Neural cell (in vitro differentiated cells): Measurements from ENCODE around the gene PTPRF. TPM values are rescaled to one million over a fixed set of nuclear protein-coding genes. Genes with fewer than 3 reads are reported as not detected.

Experiments
- H2AFZ ChIP-seq: fragments of 200-600, 300-800 bp; sonication (generic), shearing (Covaris generic); 2 replicates; pipeline ENCODE4 v1.6.0; 2014; ENCODE audit warnings: low read depth, mild to moderate bottlenecking, antibody characterized with exemption, low read length, moderate library complexity
- H3F3A ChIP-seq: fragments of 200-600 bp; shearing (Covaris generic); 2 replicates; pipeline ENCODE4 v1.6.1; 2016; ENCODE audit warnings: mild to moderate bottlenecking, moderate library complexity, mixed read lengths, antibody characterized with exemption, low read length; ENCODE audit not compliant: insufficient read depth, poor library complexity, severe bottlenecking
- H3K27ac ChIP-seq: fragments of 200-600, 300-800 bp; sonication (generic), shearing (Covaris generic); 2 replicates; pipeline ENCODE4 v1.5.1; 2014; ENCODE audit warnings: mild to moderate bottlenecking, low read length, moderate library complexity
- H3K27me3 ChIP-seq: fragments of 300-800, 200-600 bp; sonication (generic), shearing (Covaris generic); 2 replicates; pipeline ENCODE4 v1.6.0; 2014; ENCODE audit warnings: mild to moderate bottlenecking, low read depth, low read length, moderate library complexity; ENCODE audit not compliant: insufficient read depth
- H3K36me3 ChIP-seq: fragments of 300-800, 200-600 bp; sonication (generic), shearing (Covaris generic); 2 replicates; pipeline ENCODE4 v1.5.1; 2014; ENCODE audit warnings: mild to moderate bottlenecking, antibody characterized with exemption, low read length, moderate library complexity; ENCODE audit not compliant: insufficient read depth
- H3K4me2 ChIP-seq: fragments of 300-800, 200-600 bp; sonication (generic), shearing (Covaris generic); 2 replicates; pipeline ENCODE4 v1.6.0; 2014; ENCODE audit warnings: mild to moderate bottlenecking, low read length
- H3K4me3 ChIP-seq: fragments of 300-800, 200-600 bp; sonication (generic), shearing (Covaris generic); 2 replicates; pipeline ENCODE4 v1.5.1; 2014; ENCODE audit warnings: mild to moderate bottlenecking, low read length, moderate library complexity
- H3K79me2 ChIP-seq: fragments of 200-600 bp; shearing (Covaris generic); replicated peaks from 2 replicates; pipeline ENCODE4 v1.6.0; 2014; ENCODE audit warnings: mild to moderate bottlenecking, low read length, moderate library complexity; ENCODE audit not compliant: insufficient read depth
- H3K9ac ChIP-seq: fragments of 300-800, 200-600 bp; sonication (generic), shearing (Covaris generic); 2 replicates; pipeline ENCODE4 v1.6.1; 2016; ENCODE audit warnings: mild to moderate bottlenecking, low read length, mixed read lengths
- H3K9me2 ChIP-seq: fragments of 200-600 bp; shearing (Covaris generic); 2 replicates; pipeline ENCODE4 v1.6.1; 2016; ENCODE audit warnings: mild to moderate bottlenecking, low read length, mixed read lengths; ENCODE audit not compliant: insufficient read depth
- H3K9me3 ChIP-seq: fragments of 200-600, 300-800 bp; sonication (generic), shearing (Covaris generic); 2 replicates; pipeline ENCODE4 v1.6.1; 2016; ENCODE audit warnings: mild to moderate bottlenecking, mixed run types, low read length, moderate library complexity, mixed read lengths
- H4K20me1 ChIP-seq: fragments of 200-600 bp; shearing (Covaris generic); 2 replicates; pipeline ENCODE4 v1.6.1; 2016; ENCODE audit warnings: mild to moderate bottlenecking, mixed run types; ENCODE audit not compliant: insufficient read depth
- EP300 ChIP-seq: fragments of 450-650 bp; conservative IDR thresholded peaks from 2 replicates; pipeline ENCODE4 v1.6.1; 2014; ENCODE audit warnings: antibody characterized with exemption, mild to moderate bottlenecking, moderate library complexity; ENCODE audit not compliant: poor library complexity, severe bottlenecking
- EZH2 ChIP-seq: fragments of 200-600, 300-800 bp; shearing (Covaris generic), sonication (generic); IDR thresholded peaks from 2 replicates; pipeline ENCODE4 v1.6.1; 2014; ENCODE audit warnings: antibody characterized with exemption, low read length, borderline replicate concordance, mild to moderate bottlenecking; ENCODE audit not compliant: insufficient read depth, poor library complexity, severe bottlenecking
- MXI1 ChIP-seq: fragments of 450-650 bp; conservative IDR thresholded peaks from 2 replicates; pipeline ENCODE4 v1.6.1; 2014; ENCODE audit warnings: antibody characterized with exemption, mild to moderate bottlenecking; ENCODE audit not compliant: poor library complexity, severe bottlenecking
- POLR2AphosphoS5 ChIP-seq: IDR thresholded peaks from 2 replicates; pipeline ENCODE4 v1.6.1; 2012
- RAD21 ChIP-seq: fragments of 450-650 bp; conservative IDR thresholded peaks from 2 replicates; pipeline ENCODE4 v1.6.1; 2014; ENCODE audit warnings: antibody characterized with exemption, mild to moderate bottlenecking, moderate library complexity
- SMC3 ChIP-seq: fragments of 450-650 bp; conservative IDR thresholded peaks from 2 replicates; pipeline ENCODE4 v1.6.1; 2014; ENCODE audit warnings: antibody characterized with exemption, mild to moderate bottlenecking, moderate library complexity; ENCODE audit not compliant: poor library complexity
- TAF1 ChIP-seq: IDR thresholded peaks from 2 replicates; pipeline ENCODE4 v1.6.1; 2012; ENCODE audit warnings: low read depth
- polyA plus RNA-seq: library from polyadenylated mRNA; depleted of rRNA; stranded (reverse); fragments of >200 nt; gene quantifications from 2 replicates; pipeline ENCODE4 v1.2.3, GENCODE V29; 2014
- TF ChIP-seq, protein P1 (sequence below): IDR thresholded peaks from 2 replicates; pipeline ENCODE4 v1.6.1; 2012; ENCODE audit warnings: borderline replicate concordance
- TF ChIP-seq, protein P2 (sequence below): fragments of 450-650 bp; IDR thresholded peaks from 2 replicates; pipeline ENCODE4 v1.5.1; 2014; ENCODE audit warnings: antibody characterized with exemption, mild to moderate bottlenecking, moderate library complexity; ENCODE audit not compliant: poor library complexity, severe bottlenecking

PTPRF gene
- polyA plus RNA-seq, 1 donor from 2014 or later: 66.6 TPM

DNA sequence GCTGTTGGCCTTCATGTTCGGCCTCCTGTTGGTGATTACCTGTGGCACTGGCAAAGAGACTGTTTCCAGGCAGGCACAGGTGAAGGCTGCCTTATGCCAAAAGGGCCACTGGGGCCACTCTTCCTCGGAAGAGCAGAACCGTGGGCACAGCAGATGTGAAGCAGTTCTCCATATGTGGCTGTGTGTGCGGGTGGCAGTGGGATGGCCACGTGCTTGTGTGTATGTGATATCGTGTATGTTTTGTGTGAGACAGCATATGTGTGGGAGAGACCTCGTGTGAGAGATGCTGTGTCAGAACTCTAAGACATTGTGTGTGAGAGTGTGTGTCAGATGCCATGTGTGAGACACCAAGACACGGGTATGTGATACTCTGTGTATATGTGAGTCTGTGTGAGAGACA is 65.9 kb downstream of the PTPRF start:
- no peaks in the 10 kb centered on the region for H3K36me3 ChIP-seq
- H3K79me2 ChIP-seq: no peaks in the 10 kb centered on the region
- H3K4me2 ChIP-seq: no peak overlapping the region
- no peak overlapping the region for H3K4me3 ChIP-seq
- no peaks in the 10 kb centered on the region for H3K9me2 ChIP-seq
- H3F3A ChIP-seq: no peaks in the 10 kb centered on the region
- no peaks in the 10 kb centered on the region for H3K27me3 ChIP-seq
- H3K9me3 ChIP-seq: no peaks in the 10 kb centered on the region
- H2AFZ ChIP-seq: no peak overlapping the region
- no peaks in the 10 kb centered on the region for H4K20me1 ChIP-seq
- no peak overlapping the region for H3K27ac ChIP-seq
- TF ChIP-seq POLR2AphosphoS5 (no peak), RAD21 (no peak), TAF1 (no peak), EP300 (no peak), SMC3 (no peak), EZH2 (no peak), MXI1 (no peak)
- TF ChIP-seq, protein P1, sequence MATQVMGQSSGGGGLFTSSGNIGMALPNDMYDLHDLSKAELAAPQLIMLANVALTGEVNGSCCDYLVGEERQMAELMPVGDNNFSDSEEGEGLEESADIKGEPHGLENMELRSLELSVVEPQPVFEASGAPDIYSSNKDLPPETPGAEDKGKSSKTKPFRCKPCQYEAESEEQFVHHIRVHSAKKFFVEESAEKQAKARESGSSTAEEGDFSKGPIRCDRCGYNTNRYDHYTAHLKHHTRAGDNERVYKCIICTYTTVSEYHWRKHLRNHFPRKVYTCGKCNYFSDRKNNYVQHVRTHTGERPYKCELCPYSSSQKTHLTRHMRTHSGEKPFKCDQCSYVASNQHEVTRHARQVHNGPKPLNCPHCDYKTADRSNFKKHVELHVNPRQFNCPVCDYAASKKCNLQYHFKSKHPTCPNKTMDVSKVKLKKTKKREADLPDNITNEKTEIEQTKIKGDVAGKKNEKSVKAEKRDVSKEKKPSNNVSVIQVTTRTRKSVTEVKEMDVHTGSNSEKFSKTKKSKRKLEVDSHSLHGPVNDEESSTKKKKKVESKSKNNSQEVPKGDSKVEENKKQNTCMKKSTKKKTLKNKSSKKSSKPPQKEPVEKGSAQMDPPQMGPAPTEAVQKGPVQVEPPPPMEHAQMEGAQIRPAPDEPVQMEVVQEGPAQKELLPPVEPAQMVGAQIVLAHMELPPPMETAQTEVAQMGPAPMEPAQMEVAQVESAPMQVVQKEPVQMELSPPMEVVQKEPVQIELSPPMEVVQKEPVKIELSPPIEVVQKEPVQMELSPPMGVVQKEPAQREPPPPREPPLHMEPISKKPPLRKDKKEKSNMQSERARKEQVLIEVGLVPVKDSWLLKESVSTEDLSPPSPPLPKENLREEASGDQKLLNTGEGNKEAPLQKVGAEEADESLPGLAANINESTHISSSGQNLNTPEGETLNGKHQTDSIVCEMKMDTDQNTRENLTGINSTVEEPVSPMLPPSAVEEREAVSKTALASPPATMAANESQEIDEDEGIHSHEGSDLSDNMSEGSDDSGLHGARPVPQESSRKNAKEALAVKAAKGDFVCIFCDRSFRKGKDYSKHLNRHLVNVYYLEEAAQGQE: no peak
- TF ChIP-seq, protein P2, sequence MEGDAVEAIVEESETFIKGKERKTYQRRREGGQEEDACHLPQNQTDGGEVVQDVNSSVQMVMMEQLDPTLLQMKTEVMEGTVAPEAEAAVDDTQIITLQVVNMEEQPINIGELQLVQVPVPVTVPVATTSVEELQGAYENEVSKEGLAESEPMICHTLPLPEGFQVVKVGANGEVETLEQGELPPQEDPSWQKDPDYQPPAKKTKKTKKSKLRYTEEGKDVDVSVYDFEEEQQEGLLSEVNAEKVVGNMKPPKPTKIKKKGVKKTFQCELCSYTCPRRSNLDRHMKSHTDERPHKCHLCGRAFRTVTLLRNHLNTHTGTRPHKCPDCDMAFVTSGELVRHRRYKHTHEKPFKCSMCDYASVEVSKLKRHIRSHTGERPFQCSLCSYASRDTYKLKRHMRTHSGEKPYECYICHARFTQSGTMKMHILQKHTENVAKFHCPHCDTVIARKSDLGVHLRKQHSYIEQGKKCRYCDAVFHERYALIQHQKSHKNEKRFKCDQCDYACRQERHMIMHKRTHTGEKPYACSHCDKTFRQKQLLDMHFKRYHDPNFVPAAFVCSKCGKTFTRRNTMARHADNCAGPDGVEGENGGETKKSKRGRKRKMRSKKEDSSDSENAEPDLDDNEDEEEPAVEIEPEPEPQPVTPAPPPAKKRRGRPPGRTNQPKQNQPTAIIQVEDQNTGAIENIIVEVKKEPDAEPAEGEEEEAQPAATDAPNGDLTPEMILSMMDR: no peak
- H3K9ac ChIP-seq: no peak overlapping the region

DNA sequence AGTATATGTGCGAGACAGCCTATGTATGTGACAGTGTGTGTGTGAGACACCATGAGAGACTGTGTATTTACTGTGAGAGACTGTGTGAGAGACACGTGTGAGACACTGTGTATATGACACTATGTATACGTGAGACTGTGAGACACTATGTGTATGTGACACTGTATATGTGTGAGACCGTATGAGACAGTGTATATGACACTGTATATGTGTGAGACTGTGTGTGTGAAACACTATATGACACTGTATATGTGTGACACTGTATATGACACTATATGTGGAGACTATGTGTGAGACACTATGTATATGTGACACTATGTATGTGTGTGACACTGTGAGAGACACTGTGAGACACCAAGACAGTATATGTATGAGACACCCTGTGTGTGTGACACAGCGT is 66.3 kb downstream of the PTPRF start:
- H3K79me2 ChIP-seq: no peaks in the 10 kb centered on the region
- no peak overlapping the region for H3K4me3 ChIP-seq
- H2AFZ ChIP-seq: no peak overlapping the region
- H3K36me3 ChIP-seq: no peaks in the 10 kb centered on the region
- H3K27ac ChIP-seq: no peak overlapping the region
- H3K4me2 ChIP-seq: no peak overlapping the region
- TF ChIP-seq, protein P2: no peak
- TF ChIP-seq EZH2 (no peak), POLR2AphosphoS5 (no peak), EP300 (no peak), TAF1 (no peak), SMC3 (no peak), RAD21 (no peak), MXI1 (no peak)
- TF ChIP-seq, protein P1: no peak
- H4K20me1 ChIP-seq: no peaks in the 10 kb centered on the region
- no peaks in the 10 kb centered on the region for H3F3A ChIP-seq
- no peak overlapping the region for H3K9ac ChIP-seq
- H3K9me2 ChIP-seq: no peaks in the 10 kb centered on the region
- no peaks in the 10 kb centered on the region for H3K27me3 ChIP-seq
- H3K9me3 ChIP-seq: no peaks in the 10 kb centered on the region
